Esophagus muscularis mucosa (tissue), 4 donors: ENCODE data around the gene UVRAG. TPM values are rescaled to one million over a fixed set of nuclear protein-coding genes. Genes with fewer than 3 reads are reported as not detected.

Source experiments
- DNase-seq: peaks from one replicate; pipeline ENCODE4 v3.0.0-alpha.2; 2017; ENCODE audit errors: extremely low spot score
- H3K27ac ChIP-seq, 4 donors: fragments of 200-600 bp; sonication (generic); replicated peaks in 1 of 4; 1 replicate in 3 of 4; 2 replicates in 1 of 4; pipeline ENCODE4 v1.5.1; 2016 to 2019; ENCODE audit warnings: mild to moderate bottlenecking in 1 of 4
- H3K27me3 ChIP-seq, 4 donors: fragments of 200-600 bp; sonication (generic); one replicate each; pipeline versions ENCODE4 v1.5.1 to v1.6.0; 2016 to 2019
- H3K36me3 ChIP-seq, 4 donors: fragments of 200-600 bp; sonication (generic); one replicate each; pipeline ENCODE4 v1.5.1; 2016 to 2019
- H3K4me1 ChIP-seq, 4 donors: fragments of 200-600 bp; sonication (generic); one replicate each; pipeline ENCODE4 v1.5.1; 2016 to 2019
- H3K4me3 ChIP-seq, 4 donors: fragments of 200-600 bp; sonication (generic); 1 replicate in 2 of 4; 2 replicates in 2 of 4; pipeline ENCODE4 v1.5.1; 2016 to 2019; ENCODE audit warnings: mild to moderate bottlenecking in 4 of 4, moderate library complexity in 1 of 4
- H3K9me3 ChIP-seq, 4 donors: fragments of 200-600 bp; sonication (generic); 1 replicate in 3 of 4; 2 replicates in 1 of 4; pipeline ENCODE4 v1.5.1; 2016 to 2019
- EP300 ChIP-seq: sonication (generic); formaldehyde crosslinking; IDR thresholded peaks from one replicate; pipeline ENCODE4 v1.6.1; 2017; ENCODE audit warnings: antibody characterized with exemption
- POLR2A ChIP-seq: fragments of 450-650 bp; IDR thresholded peaks from one replicate; pipeline ENCODE4 v1.6.1; 2017; ENCODE audit warnings: antibody characterized with exemption, moderate library complexity, mild to moderate bottlenecking, low read depth
- POLR2AphosphoS5 ChIP-seq, 2 donors: sonication (generic); formaldehyde crosslinking; IDR thresholded peaks; one replicate each; pipeline ENCODE4 v1.6.1; 2017; ENCODE audit warnings: antibody characterized with exemption in 2 of 2
- WGBS: methylation state at CpG from one replicate; pipeline ENCODE4 v1.1.5; 2018; 5-methylcytosine and 5-hydroxymethylcytosine counted together
- intact Hi-C: fragments of 100-400 bp; cut with DNase I; formaldehyde crosslinking; loops from one replicate; pipeline ENCODE4 v1.15.1; 2023
- total RNA-seq, 4 donors: library from RNA; depleted of rRNA; stranded (reverse); fragments of >200 nt; gene quantifications; one replicate each; pipeline versions ENCODE4 v1.1.0 to v1.2.1, GENCODE V29; 2016
- TF ChIP-seq, protein P1 (sequence below), 3 experiments: fragments of 200-600 bp in 2 of 3; fragments of 450-650 bp in 1 of 3; sonication (generic) in 2 of 3; IDR thresholded peaks; one replicate each; pipeline ENCODE4 v1.5.1; 2017 to 2019; ENCODE audit warnings: antibody characterized with exemption in 3 of 3, mild to moderate bottlenecking in 2 of 3, moderate library complexity in 1 of 3

The UVRAG gene
- total RNA-seq, 4 donors from 2014 or later: 30.6 to 37.4 (median 34.7) TPM

DNA sequence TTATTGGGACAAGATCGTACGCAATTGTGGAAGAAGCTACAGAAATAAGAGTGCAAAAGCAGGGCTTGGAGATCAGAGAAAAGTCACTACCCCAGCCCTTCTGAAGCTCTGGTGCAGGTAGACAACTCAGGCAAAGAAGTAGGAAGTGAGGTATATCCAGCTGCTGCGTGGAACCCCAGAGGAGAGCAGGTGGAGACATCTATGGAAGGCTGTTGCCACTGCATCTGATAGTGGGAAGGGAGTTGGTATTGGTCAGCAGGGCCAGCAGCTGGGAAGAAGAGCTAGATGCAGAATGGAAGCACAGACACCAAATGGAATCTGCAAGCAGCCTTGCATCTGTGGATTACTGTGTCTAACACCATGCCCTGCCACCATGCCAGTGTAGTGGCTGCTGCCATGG, 226.2 kb downstream of the UVRAG start:
- H3K4me3 ChIP-seq: no peak overlapping the region
- no peaks in the 10 kb centered on the region for H3K4me1 ChIP-seq
- intact Hi-C loops: no loop called here
- TF ChIP-seq POLR2AphosphoS5 (IDR thresholded peaks at IDR 0.05): no peak
- TF ChIP-seq POLR2A: no peak
- TF ChIP-seq, protein P1, sequence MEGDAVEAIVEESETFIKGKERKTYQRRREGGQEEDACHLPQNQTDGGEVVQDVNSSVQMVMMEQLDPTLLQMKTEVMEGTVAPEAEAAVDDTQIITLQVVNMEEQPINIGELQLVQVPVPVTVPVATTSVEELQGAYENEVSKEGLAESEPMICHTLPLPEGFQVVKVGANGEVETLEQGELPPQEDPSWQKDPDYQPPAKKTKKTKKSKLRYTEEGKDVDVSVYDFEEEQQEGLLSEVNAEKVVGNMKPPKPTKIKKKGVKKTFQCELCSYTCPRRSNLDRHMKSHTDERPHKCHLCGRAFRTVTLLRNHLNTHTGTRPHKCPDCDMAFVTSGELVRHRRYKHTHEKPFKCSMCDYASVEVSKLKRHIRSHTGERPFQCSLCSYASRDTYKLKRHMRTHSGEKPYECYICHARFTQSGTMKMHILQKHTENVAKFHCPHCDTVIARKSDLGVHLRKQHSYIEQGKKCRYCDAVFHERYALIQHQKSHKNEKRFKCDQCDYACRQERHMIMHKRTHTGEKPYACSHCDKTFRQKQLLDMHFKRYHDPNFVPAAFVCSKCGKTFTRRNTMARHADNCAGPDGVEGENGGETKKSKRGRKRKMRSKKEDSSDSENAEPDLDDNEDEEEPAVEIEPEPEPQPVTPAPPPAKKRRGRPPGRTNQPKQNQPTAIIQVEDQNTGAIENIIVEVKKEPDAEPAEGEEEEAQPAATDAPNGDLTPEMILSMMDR (IDR thresholded peaks at IDR 0.05): no peak
- TF ChIP-seq EP300: no peak
- WGBS: 97% methylated on average over 3 of the region's 3 CpGs
- no peaks in the 10 kb centered on the region for H3K27me3 ChIP-seq
- DNase-seq: no peak
- no peaks in the 10 kb centered on the region for H3K36me3 ChIP-seq
- H3K9me3 ChIP-seq: no peaks in the 10 kb centered on the region
- H3K27ac ChIP-seq: no peak overlapping the region

DNA sequence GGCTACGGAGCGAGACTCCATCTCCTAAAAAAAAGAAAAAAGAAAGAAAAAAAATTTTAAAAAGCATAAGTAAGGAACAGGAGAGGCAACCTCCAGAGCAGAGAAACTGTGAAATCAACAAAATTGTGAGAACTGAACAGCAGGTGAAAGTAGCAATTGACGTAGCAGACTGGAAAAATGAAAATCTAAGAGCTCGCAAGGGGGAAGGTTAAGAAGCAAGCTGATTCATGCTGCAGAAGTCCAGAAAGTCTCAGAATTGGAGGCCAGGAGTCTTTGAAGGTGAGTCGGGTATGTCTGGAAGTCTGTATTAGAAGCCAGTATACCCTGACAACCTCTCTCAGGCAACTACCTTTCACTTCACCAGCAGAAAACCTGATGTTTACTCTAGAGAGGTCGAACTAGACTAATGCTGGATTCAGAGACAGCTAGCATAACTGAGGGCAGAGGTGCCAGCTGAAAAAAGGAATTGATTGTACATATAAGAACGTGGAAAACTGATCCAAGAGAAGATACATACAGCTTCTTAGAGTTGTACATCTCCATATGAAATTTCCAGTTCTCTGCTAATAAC, 229.8 kb downstream of the UVRAG start:
- Histone ChIP-seq H3K4me3 (no peak overlapping the region), H3K9me3 (no peaks in the 10 kb centered on the region), H3K36me3 (no peaks in the 10 kb centered on the region), H3K4me1 (no peaks in the 10 kb centered on the region), H3K27ac (no peak overlapping the region), H3K27me3 (no peaks in the 10 kb centered on the region)
- no peak for DNase-seq
- intact Hi-C loops: no loop called here
- TF ChIP-seq POLR2A: no peak
- no peak for TF ChIP-seq EP300
- TF ChIP-seq, protein P1 (IDR thresholded peaks at IDR 0.05): no peak
- TF ChIP-seq POLR2AphosphoS5 (IDR thresholded peaks at IDR 0.05): no peak
- WGBS: 93% methylated on average over 7 of the region's 7 CpGs

- no peaks in the 10 kb centered on the region for H3K27me3 ChIP-seq
- no peaks in the 10 kb centered on the region for H3K9me3 ChIP-seq
- intact Hi-C loops: no loop called here
- H3K36me3 ChIP-seq: peaks cover 0 to 5% (median 0%) of the 10 kb centered on the region in 4 donors
- WGBS: 95% methylated on average over 1 of the region's 1 CpG
- H3K4me1 ChIP-seq: no peaks in the 10 kb centered on the region
- TF ChIP-seq POLR2AphosphoS5 (IDR thresholded peaks at IDR 0.05) (no peak), POLR2A (no peak), EP300 (no peak)
- TF ChIP-seq, protein P1 (IDR thresholded peaks at IDR 0.05): no peak
- H3K4me3 ChIP-seq: no peak overlapping the region
- H3K27ac ChIP-seq: no peak overlapping the region
- DNase-seq: no peak
Observed at GRCh38 chr11:76047231-76047630, 232.2 kb downstream of the UVRAG start.

DNA sequence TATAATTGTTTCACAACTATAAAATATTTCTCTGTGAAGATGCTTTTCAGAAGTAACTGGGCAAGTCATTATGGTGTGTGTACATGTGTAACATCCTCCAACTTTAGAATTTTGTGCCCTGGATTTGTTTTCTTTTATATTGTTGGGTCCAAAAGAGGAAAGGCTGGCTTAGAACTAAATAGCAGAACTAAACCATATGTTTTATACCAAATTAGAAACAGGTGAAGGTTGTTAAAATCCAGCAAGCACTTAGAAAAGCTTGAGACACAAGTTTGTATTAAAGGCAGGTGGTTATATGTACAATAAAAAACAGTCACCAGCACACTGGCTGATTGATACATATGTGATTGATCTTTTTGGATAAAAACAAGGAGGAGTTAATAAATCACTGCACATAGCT, 232.8 kb downstream of the UVRAG start:
- Histone ChIP-seq H3K4me3 (no peak overlapping the region), H3K36me3 (peaks cover 0 to 5% (median 0%) of the 10 kb centered on the region in 4 donors), H3K27ac (no peak overlapping the region), H3K27me3 (no peaks in the 10 kb centered on the region), H3K4me1 (no peaks in the 10 kb centered on the region), H3K9me3 (no peaks in the 10 kb centered on the region)
- TF ChIP-seq, protein P1 (IDR thresholded peaks at IDR 0.05): no peak
- no peak for TF ChIP-seq POLR2A
- TF ChIP-seq EP300: no peak
- no peak for TF ChIP-seq POLR2AphosphoS5 (IDR thresholded peaks at IDR 0.05)
- intact Hi-C loops: no loop called here
- DNase-seq: no peak

DNA sequence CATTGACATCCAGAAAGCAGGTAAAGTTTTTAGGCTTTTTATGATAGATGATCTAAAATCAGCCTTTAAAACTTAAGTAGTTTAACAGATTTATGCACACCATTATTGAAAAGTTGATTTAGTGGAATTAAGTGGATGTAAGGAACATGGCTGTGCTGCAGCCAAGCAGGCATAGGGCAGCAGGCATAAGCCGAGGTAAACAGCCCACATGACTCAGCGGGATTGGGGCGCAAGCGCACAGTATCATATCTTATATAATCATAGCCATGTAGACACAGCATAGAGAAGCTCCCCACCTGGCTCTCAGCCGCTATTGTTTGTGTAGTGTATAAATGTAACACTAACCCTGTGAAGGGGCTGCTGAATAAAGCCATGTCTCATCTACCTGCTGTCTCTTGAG, 233.8 kb downstream of the UVRAG start:
- Histone ChIP-seq H3K4me3 (no peak overlapping the region), H3K36me3 (peaks cover 0 to 5% (median 0%) of the 10 kb centered on the region in 4 donors), H3K27me3 (no peaks in the 10 kb centered on the region), H3K27ac (no peak overlapping the region), H3K9me3 (no peaks in the 10 kb centered on the region), H3K4me1 (no peaks in the 10 kb centered on the region)
- intact Hi-C loops: no loop called here
- WGBS: 94% methylated on average over 5 of the region's 5 CpGs
- DNase-seq: no peak
- TF ChIP-seq POLR2A (no peak), POLR2AphosphoS5 (IDR thresholded peaks at IDR 0.05) (no peak), EP300 (no peak)
- TF ChIP-seq, protein P1 (IDR thresholded peaks at IDR 0.05): no peak
